Adipose tissue (tissue), 3 donors: ENCODE results near the gene PRDX4. TPM values are rescaled to one million over a fixed set of nuclear protein-coding genes. Genes with fewer than 3 reads are reported as not detected.
"Not testable (repeated sequence)": the region's sequence is repeated elsewhere in the genome, so short reads cannot be mapped to it uniquely, and the experiment has no call there.

Experiments
- H3K27ac ChIP-seq: one replicate; pipeline ENCODE4 v1.5.1; 2013; ENCODE audit warnings: low read depth, low read length
- WGBS, 3 donors: extraction: QIAGEN DNeasy Blood & Tissue Kit; methylation state at CpG; one replicate each; pipeline ENCODE4 v1.1.7; 2013; 5-methylcytosine and 5-hydroxymethylcytosine counted together
- polyA plus RNA-seq, 3 donors: library from polyadenylated mRNA; stranded (reverse); fragments of 200-250 nt; gene quantifications; one replicate each; pipeline ENCODE4 v1.2.3, GENCODE V29; 2013
- donor health status: healthy with polysubstance abuse.
- donor health status: Bipolar disorder and iron deficiency.
- donor health status: healthy.

The PRDX4 gene
- polyA plus RNA-seq, result 100 to 1,000 TPM in 2 of 3 donors, 10 to 100 TPM in 1; 72.1 to 324 (median 120) TPM

DNA sequence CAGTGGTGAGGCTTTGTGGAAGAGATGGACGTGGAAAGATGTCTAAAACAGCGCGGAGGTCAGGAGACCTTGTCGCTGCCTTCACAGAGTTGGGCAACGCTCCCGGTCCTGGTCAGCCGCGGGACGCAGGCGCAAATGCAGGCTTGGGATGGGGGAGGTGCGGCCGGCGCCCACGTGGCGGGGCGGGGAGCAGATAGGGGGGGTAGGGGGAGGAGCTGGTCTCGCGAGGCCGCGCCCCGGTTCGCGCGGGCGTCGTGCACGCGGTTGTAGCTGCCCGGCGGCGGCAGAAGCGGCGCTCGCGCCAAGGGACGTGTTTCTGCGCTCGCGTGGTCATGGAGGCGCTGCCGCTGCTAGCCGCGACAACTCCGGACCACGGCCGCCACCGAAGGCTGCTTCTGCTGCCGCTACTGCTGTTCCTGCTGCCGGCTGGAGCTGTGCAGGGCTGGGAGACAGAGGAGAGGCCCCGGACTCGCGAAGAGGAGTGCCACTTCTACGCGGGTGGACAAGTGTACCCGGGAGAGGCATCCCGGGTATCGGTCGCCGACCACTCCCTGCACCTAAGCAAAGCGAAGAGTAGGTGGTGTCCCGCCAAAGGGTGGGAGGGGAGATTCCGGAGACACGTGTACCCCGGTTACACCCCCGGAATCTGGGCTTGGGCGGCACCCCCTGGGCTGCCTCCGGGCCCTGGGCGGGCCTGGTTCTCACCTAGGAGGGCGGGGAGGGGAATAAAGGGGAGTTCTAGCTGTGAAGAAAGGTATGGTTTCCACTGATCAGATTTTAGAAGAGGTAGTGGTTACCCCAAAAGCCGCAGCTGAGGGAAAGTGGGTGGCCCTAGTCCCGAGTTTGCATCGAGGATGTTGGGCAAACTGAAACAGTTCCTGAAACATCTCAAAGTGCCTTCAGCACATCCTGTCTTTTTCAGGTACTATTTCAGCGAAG, at the start of gene PRDX4:
Gene PRDX4, plus strand, starts transcription at position 255 of the 939 bp plus-strand sequence. Its CDS starts 78 bp downstream, at position 333.
- no peak within 1 kb of the TSS for H3K27ac ChIP-seq
- 0 to 25% (median 0%) methylated on average over 30 to 68 of the region's 73 CpGs for WGBS, 3 donors

GRCh38 chrX:23621621-23622265, 45.5 kb upstream of the PRDX4 start:
- H3K27ac ChIP-seq, result no peak overlapping the region
- WGBS, 3 donors, result 81 to 92% (median 82%) methylated on average over 5 of the region's 5 CpGs

DNA sequence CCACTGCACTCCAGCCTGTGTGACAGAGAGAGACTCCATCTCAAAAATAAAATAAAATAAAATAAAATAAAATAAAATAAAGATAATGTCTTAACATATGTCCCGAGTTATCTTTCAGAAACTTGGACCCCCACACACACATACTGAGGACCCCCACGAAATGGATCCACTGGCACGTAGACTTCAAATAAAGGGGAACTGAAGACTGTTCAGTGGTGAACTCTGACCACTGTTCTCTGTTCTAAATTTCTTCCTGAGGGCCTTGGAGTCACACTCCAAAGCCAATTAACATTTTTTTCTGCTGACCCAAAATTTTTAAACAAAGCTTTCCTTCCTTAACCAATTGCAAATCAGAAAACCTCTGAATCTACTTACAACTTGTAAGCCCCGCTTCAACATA, 43.5 kb upstream of the PRDX4 start:
- WGBS, 3 donors, result 64 to 81% (median 67%) methylated on average over 4 of the region's 4 CpGs
- no peak overlapping the region for H3K27ac ChIP-seq

- WGBS, 3 donors, result 59 to 86% (median 78%) methylated on average over 1 of the region's 1 CpG
- H3K27ac ChIP-seq, result no peak overlapping the region
Measured at GRCh38 chrX:23626651-23627050, 40.6 kb upstream of the PRDX4 start.

DNA sequence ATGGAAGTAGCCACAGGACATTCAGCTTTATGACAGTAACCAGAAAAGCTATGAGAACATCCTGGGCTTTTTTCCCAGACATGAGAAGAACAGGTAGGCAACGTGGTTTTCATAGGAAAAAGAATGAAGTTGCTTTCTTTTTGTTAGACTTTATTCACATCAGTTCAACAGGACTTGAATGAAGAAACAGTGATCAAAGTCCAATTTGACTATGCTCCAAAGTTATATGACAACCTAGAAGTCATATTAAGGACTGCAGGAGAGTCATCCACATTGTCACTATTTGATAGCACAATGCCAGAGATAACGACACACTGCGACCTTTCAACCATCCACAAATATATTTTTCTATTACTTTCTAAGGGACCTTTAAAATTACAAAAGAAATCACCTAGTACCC, 39.2 kb upstream of the PRDX4 start:
- WGBS, 3 donors, result 27 to 86% (median 53%) methylated on average over 3 of the region's 3 CpGs

GRCh38 chrX:23631136-23631535, 36.2 kb upstream of the PRDX4 start:
- H3K27ac ChIP-seq, result no peak overlapping the region
- WGBS, 3 donors, result 74 to 82% (median 75%) methylated on average over 4 of the region's 4 CpGs

More for the DNA sequence above, 39.2 kb upstream of the PRDX4 start:
- H3K27ac ChIP-seq, result no peak overlapping the region

GRCh38 chrX:23633834-23634580, 33.3 kb upstream of the PRDX4 start:
- 34 to 61% (median 61%) methylated on average over 3 of the region's 3 CpGs for WGBS, 3 donors
- no peak overlapping the region for H3K27ac ChIP-seq

GRCh38 chrX:23637187-23637586, 30.1 kb upstream of the PRDX4 start:
- 93 to 97% (median 95%) methylated on average over 2 to 4 of the region's 4 CpGs for WGBS, 3 donors
- no peak overlapping the region for H3K27ac ChIP-seq

DNA sequence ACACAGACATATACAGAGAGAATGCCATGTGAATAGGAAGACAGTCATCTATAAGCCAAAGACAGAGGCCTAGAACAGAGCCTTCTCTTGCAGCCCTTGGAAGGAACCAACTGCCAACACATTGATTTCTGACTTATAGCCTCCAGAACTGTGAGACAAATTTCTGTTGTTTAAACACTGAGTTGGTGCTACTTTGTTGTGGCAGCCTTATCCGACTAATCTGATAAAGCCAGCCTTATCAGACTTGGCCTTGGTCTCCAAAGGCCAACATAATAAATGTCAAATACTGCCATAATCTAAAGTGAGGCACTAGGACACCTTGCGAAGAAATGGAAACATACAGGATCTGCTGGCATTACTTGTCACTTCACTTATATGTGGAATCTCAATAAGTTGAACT, 24.3 kb upstream of the PRDX4 start:
- no peak overlapping the region for H3K27ac ChIP-seq
- WGBS, 3 donors, result 20 to 91% (median 70%) methylated on average over 2 of the region's 2 CpGs

- no peak overlapping the region for H3K27ac ChIP-seq
- 15 to 84% (median 84%) methylated on average over 4 to 9 of the region's 9 CpGs for WGBS, 3 donors
Measured at GRCh38 chrX:23644744-23645143, 22.5 kb upstream of the PRDX4 start.

DNA sequence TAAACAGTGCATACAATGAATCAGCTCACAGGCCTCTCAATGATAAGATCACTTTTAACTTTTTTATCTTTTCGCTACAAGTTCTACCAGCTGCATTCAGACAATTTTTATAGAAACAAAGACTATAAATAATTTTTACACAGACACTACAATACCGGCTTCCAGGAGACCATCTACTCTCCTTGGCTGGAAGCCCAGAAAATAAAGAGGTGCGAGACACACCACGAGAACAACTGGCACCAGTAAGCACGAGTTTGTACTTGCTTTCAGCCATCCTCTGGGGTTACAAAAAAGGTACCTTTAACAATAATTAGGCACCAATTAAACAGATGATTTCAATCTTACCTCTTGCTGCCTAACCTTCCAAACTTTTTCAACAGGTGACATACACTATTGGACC, 11.2 kb upstream of the PRDX4 start:
- H3K27ac ChIP-seq, result no peak overlapping the region
- 52 to 63% (median 53%) methylated on average over 5 of the region's 5 CpGs for WGBS, 3 donors

- H3K27ac ChIP-seq, result no peak overlapping the region
- WGBS, 3 donors, result 73 to 100% (median 90%) methylated on average over 3 of the region's 3 CpGs
Measured at GRCh38 chrX:23656684-23657083, 10.6 kb upstream of the PRDX4 start.

- 79 to 93% (median 88%) methylated on average over 4 of the region's 4 CpGs for WGBS, 3 donors
- no peak overlapping the region for H3K27ac ChIP-seq
Measured at GRCh38 chrX:23659339-23659738, 8.0 kb upstream of the PRDX4 start.

GRCh38 chrX:23660083-23660765, 7.1 kb upstream of the PRDX4 start:
- not testable (repeated sequence) for H3K27ac ChIP-seq
- WGBS, 3 donors, result 57 to 71% (median 65%) methylated on average over 5 to 8 of the region's 8 CpGs

DNA sequence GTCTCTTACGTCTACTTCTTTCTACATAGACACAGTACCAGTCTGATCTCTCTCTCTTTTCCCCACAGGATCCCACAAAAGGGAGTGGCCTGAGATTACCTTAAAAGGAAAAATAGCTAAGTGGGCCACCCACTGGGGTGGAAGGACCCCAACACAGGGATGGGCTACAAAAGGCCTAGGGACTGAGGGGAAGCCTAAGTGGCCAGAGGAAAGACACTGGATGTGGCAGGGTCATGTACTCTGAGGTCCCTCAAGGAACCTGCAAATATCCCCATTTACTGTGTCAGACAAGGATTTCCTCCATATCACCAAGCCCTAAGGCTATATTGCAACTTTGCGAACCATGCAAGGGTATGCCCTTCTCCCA, 6.5 kb upstream of the PRDX4 start:
- WGBS, 3 donors, result 90 to 97% (median 94%) methylated on average over 2 of the region's 2 CpGs
- H3K27ac ChIP-seq, result no peak overlapping the region

- WGBS, 3 donors, result 44 to 62% (median 59%) methylated on average over 1 of the region's 1 CpG
- no peak overlapping the region for H3K27ac ChIP-seq
Measured at GRCh38 chrX:23661671-23662070, 5.6 kb upstream of the PRDX4 start.

DNA sequence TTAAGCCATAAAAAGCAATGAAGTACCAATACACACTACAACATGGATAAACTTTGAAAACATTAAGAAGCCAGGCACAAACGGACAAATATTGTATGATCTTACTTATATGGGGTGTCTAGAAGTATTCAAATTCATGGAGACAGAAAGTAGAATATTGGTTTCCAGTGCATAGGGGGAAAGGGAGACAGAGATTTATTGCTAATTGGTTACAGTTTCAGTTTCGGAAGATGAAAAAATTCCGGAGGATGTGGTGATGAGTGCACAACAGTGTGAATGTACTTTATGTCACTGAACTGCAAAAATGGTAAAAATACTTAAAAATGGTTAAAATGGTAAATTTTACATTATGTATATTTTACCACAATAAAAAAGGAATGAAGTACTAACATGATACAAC, 5.1 kb upstream of the PRDX4 start:
- 45 to 85% (median 54%) methylated on average over 3 of the region's 3 CpGs for WGBS, 3 donors

GRCh38 chrX:23662853-23663252, 4.4 kb upstream of the PRDX4 start:
- H3K27ac ChIP-seq, result no peak overlapping the region
- 73 to 92% (median 82%) methylated on average over 1 of the region's 1 CpG for WGBS, 3 donors

More for the DNA sequence above, 5.1 kb upstream of the PRDX4 start:
- no peak overlapping the region for H3K27ac ChIP-seq
